ENCODE measurements around the gene HEYL.

Gene HEYL

GRCh38 chr1:39687243-39687642 is 47.8 kb upstream of the HEYL start:
- no peaks in the 10 kb centered on the region for H3K9me2 ChIP-seq (replicated peaks; ENCODE audit: low read depth, low read length)
- H3K4me3 ChIP-seq (ENCODE audit: low read length, poor library complexity, severe bottlenecking): no peak overlapping the region
- no peaks in the 10 kb centered on the region for H3F3A ChIP-seq (ENCODE audit: low read depth)
- H3K4me2 ChIP-seq (ENCODE audit: low read depth, low read length, poor library complexity, severe bottlenecking): no peak overlapping the region
- no peaks in the 10 kb centered on the region for H4K20me1 ChIP-seq (ENCODE audit: insufficient read depth, low read length, poor library complexity, severe bottlenecking)
- H3K36me3 ChIP-seq (ENCODE audit: insufficient read depth, low read length): no peaks in the 10 kb centered on the region
- TF ChIP-seq EZH2phosphoT487 (IDR thresholded peaks at IDR 0.05; ENCODE audit: borderline replicate concordance) (no peak), CTCF (conservative IDR thresholded peaks at IDR 0.05; ENCODE audit: low read length) (no peak)
- no peaks in the 10 kb centered on the region for H3K9me3 ChIP-seq (ENCODE audit: insufficient read depth, low read depth, low read length)
- no peaks in the 10 kb centered on the region for H3K4me1 ChIP-seq (ENCODE audit: insufficient read depth, low read length, poor library complexity, severe bottlenecking)
- H3K27me3 ChIP-seq (ENCODE audit: insufficient read depth, low read length, poor library complexity, severe bottlenecking): no peaks in the 10 kb centered on the region
- H3K9ac ChIP-seq (ENCODE audit: low read depth, low read length, poor library complexity, severe bottlenecking): no peak overlapping the region
- H2AFZ ChIP-seq (ENCODE audit: low read length): no peak overlapping the region
- H3K79me2 ChIP-seq (ENCODE audit: insufficient read depth, low read length): no peaks in the 10 kb centered on the region

- Histone ChIP-seq H3K9ac (ENCODE audit: low read depth, low read length, poor library complexity, severe bottlenecking) (no peak overlapping the region), H3K4me2 (ENCODE audit: low read depth, low read length, poor library complexity, severe bottlenecking) (no peak overlapping the region), H2AFZ (ENCODE audit: low read length) (no peak overlapping the region), H3K4me1 (ENCODE audit: insufficient read depth, low read length, poor library complexity, severe bottlenecking) (no peaks in the 10 kb centered on the region), H4K20me1 (ENCODE audit: insufficient read depth, low read length, poor library complexity, severe bottlenecking) (no peaks in the 10 kb centered on the region), H3K9me3 (ENCODE audit: insufficient read depth, low read depth, low read length) (no peaks in the 10 kb centered on the region), H3K36me3 (ENCODE audit: insufficient read depth, low read length) (no peaks in the 10 kb centered on the region), H3K27me3 (ENCODE audit: insufficient read depth, low read length, poor library complexity, severe bottlenecking) (no peaks in the 10 kb centered on the region), H3F3A (ENCODE audit: low read depth) (no peaks in the 10 kb centered on the region), H3K9me2 (replicated peaks; ENCODE audit: low read depth, low read length) (no peaks in the 10 kb centered on the region), H3K4me3 (ENCODE audit: low read length, poor library complexity, severe bottlenecking) (no peak overlapping the region), H3K79me2 (ENCODE audit: insufficient read depth, low read length) (no peaks in the 10 kb centered on the region)
- TF ChIP-seq EZH2phosphoT487 (IDR thresholded peaks at IDR 0.05; ENCODE audit: borderline replicate concordance): no peak
- TF ChIP-seq CTCF (conservative IDR thresholded peaks at IDR 0.05; ENCODE audit: low read length): no peak
Measured at GRCh38 chr1:39685071-39685470, 45.6 kb upstream of the HEYL start.

GRCh38 chr1:39684313-39684664 is 44.8 kb upstream of the HEYL start:
- no peak overlapping the region for H3K9ac ChIP-seq (ENCODE audit: low read depth, low read length, poor library complexity, severe bottlenecking)
- no peaks in the 10 kb centered on the region for H3K79me2 ChIP-seq (ENCODE audit: insufficient read depth, low read length)
- no peaks in the 10 kb centered on the region for H4K20me1 ChIP-seq (ENCODE audit: insufficient read depth, low read length, poor library complexity, severe bottlenecking)
- H3K4me1 ChIP-seq (ENCODE audit: insufficient read depth, low read length, poor library complexity, severe bottlenecking): no peaks in the 10 kb centered on the region
- H2AFZ ChIP-seq (ENCODE audit: low read length): no peak overlapping the region
- H3K4me2 ChIP-seq (ENCODE audit: low read depth, low read length, poor library complexity, severe bottlenecking): no peak overlapping the region
- H3K9me2 ChIP-seq (replicated peaks; ENCODE audit: low read depth, low read length): no peaks in the 10 kb centered on the region
- no peaks in the 10 kb centered on the region for H3K9me3 ChIP-seq (ENCODE audit: insufficient read depth, low read depth, low read length)
- no peaks in the 10 kb centered on the region for H3K27me3 ChIP-seq (ENCODE audit: insufficient read depth, low read length, poor library complexity, severe bottlenecking)
- H3K4me3 ChIP-seq (ENCODE audit: low read length, poor library complexity, severe bottlenecking): no peak overlapping the region
- TF ChIP-seq CTCF (conservative IDR thresholded peaks at IDR 0.05; ENCODE audit: low read length) (no peak), EZH2phosphoT487 (IDR thresholded peaks at IDR 0.05; ENCODE audit: borderline replicate concordance) (no peak)
- H3K36me3 ChIP-seq (ENCODE audit: insufficient read depth, low read length): no peaks in the 10 kb centered on the region
- H3F3A ChIP-seq (ENCODE audit: low read depth): no peaks in the 10 kb centered on the region
